Epithelial cell of proximal tubule (primary cell): ENCODE data around the gene NFYB. TPM values are rescaled to one million over a fixed set of nuclear protein-coding genes. Genes with fewer than 3 reads are reported as not detected.
"Not testable (repeated sequence)": the region's sequence is repeated elsewhere in the genome, so short reads cannot be mapped to it uniquely, and the experiment has no call there.

Experiments
- DNase-seq: peaks from one replicate; pipeline ENCODE4 v3.0.0-alpha.2; 2011; ENCODE audit warnings: low read depth
- H3K4me3 ChIP-seq: 2 replicates; pipeline ENCODE4 v1.5.1; 2011; ENCODE audit warnings: low read depth, mild to moderate bottlenecking, low read length
- total RNA-seq: library from RNA; depleted of rRNA; stranded (reverse); fragments of >200 nt; gene quantifications from 2 replicates; pipeline ENCODE4 v1.2.3, GENCODE V29; 2015
- TF ChIP-seq, protein P1 (sequence below): conservative IDR thresholded peaks from 2 replicates; pipeline ENCODE4 v1.5.1; 2012; ENCODE audit warnings: low read depth, mild to moderate bottlenecking, low read length

The NFYB gene
- total RNA-seq, 1 donor from 2014 or later, result 16.1 TPM

DNA sequence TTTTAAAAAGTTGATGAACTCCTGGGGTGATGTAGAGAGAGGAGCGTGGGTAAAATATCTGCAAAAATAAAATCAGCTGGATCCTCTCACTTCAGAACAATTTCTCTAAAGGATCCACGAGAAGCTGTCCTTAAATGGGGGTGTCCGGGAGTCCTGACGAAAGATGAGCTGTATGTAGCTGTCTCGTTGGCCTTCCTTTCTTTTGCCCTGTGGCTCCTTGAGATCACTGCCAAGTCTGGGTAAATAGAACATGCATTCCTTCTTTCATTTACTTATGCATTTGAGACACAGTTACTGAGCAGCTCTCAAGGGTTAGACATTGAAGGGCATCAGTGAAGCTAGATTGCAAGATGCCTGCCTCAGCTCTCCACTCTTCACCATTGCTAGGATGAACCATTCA lies 42.4 kb upstream of the NFYB start:
- DNase-seq, result no peak
- H3K4me3 ChIP-seq, result no peak overlapping the region
- TF ChIP-seq, protein P1, sequence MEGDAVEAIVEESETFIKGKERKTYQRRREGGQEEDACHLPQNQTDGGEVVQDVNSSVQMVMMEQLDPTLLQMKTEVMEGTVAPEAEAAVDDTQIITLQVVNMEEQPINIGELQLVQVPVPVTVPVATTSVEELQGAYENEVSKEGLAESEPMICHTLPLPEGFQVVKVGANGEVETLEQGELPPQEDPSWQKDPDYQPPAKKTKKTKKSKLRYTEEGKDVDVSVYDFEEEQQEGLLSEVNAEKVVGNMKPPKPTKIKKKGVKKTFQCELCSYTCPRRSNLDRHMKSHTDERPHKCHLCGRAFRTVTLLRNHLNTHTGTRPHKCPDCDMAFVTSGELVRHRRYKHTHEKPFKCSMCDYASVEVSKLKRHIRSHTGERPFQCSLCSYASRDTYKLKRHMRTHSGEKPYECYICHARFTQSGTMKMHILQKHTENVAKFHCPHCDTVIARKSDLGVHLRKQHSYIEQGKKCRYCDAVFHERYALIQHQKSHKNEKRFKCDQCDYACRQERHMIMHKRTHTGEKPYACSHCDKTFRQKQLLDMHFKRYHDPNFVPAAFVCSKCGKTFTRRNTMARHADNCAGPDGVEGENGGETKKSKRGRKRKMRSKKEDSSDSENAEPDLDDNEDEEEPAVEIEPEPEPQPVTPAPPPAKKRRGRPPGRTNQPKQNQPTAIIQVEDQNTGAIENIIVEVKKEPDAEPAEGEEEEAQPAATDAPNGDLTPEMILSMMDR, result no peak

DNA sequence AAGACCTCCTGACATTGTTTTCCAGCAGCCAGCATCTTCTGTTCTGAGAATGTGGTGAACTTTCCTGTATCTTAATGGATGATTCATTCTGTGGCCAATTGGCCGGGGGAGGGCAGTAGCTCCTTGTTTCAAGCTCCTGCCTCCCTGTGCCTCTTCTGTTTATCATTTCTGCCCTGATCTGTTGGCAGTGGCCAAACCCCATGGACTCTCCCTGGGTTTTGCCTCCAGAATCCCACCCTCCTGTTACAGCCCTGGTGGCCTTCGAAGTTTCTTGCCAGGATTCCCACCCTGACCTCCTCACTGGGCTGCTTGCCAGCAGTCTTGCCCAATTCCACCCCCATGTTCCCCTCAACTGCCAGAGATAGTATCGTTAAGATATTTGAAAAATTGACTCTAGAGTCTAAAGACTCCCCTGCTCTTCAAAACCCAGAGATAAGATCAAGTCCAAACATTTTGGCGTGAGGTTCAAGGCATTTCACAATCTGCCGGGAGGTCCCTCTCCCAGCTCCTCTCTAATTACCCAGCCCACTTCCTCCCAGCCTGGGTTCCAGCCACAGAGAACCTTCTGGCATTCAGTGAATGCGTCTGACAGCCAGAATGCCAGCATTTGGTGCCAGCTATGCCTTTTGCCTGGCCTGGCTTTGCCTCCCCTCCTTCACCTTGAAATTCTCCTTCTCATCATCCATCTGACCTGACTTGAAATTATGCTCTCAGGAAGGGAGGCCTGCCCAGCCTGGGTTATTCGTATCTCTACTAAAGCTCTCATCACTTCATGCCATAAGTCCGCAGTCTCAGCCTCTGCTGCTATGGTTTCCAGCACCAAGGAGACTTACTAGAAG lies 39.9 kb upstream of the NFYB start:
- TF ChIP-seq, protein P1, result peak; percentile 50
- DNase-seq, result peak; percentile 89
- no peak overlapping the region for H3K4me3 ChIP-seq

- TF ChIP-seq, protein P1, result no peak
- H3K4me3 ChIP-seq, result no peak overlapping the region
- DNase-seq, result no peak
These were observed 39.3 kb upstream of the NFYB start for GRCh38 chr12:104177336-104177662.

GRCh38 chr12:104175726-104176247 lies 37.8 kb upstream of the NFYB start:
- H3K4me3 ChIP-seq, result no peak overlapping the region
- no peak for DNase-seq
- TF ChIP-seq, protein P1, result no peak

- DNase-seq, H3K4me3 ChIP-seq: not testable (repeated sequence)
These were observed 35.8 kb upstream of the NFYB start for GRCh38 chr12:104173804-104174203.

DNA sequence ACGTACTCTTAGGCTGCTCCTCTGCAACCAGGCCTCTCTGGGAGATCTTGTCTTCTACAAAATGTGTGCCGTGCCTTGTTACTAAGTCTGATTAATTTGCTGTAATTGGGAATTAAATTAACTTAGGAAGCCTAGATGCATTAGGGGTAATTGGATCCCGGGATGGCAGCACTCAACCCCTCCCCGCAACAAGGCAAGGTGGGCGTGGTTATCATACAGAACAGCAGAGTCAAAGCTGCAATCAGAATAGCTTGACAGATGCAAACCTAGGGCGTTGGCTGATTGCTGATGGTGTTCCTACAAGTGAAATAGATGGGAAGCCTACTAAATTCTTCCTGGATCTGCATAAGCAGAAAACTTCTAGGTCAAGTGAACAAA lies 34.5 kb upstream of the NFYB start:
- H3K4me3 ChIP-seq, result no peak overlapping the region
- no peak for DNase-seq
- TF ChIP-seq, protein P1, result no peak

- TF ChIP-seq, protein P1, result no peak
- DNase-seq, result no peak
- H3K4me3 ChIP-seq, result no peak overlapping the region
These were observed 34.0 kb upstream of the NFYB start for GRCh38 chr12:104171785-104172569.
